ENCODE results near the gene PID1. TPM values are rescaled to one million over a fixed set of nuclear protein-coding genes. Genes with fewer than 3 reads are reported as not detected.

Gene PID1
- total RNA-seq, 6 experiments from 2014 or later = 28.5 to 95.4 (median 65.3) TPM

DNA sequence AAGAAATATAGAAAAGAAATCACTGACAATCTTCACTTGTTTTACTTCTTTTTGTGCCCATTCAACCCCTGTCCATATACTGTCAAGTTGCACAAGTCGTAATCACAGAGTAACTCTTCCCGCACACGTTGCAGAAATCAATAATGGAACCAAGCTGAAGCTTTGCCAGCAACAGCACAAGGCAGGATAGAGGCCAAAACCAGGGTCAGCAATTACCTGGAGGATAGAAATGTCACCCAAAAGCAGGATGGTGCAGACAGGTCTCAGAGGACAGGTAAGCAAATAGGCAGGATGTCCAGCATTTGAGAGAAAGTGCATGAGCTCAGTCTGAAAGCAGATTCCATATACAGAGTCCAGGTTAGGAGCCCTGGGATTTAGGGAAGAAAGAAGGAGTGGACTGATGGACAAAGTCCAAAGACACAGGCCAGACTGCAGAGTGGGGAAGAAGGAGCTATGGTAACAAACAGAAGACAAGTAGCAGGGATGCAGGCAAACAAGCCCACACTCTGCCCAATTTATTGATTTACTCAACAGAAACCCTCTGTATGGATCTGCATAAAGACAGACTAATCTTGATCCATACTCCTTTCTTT lies 52.7 kb downstream of the PID1 start:
- H3K27me3 ChIP-seq = no peaks in the 10 kb centered on the region
- no peaks in the 10 kb centered on the region for H3K36me3 ChIP-seq
- no peak for TF ChIP-seq POLR2A (IDR thresholded peaks at IDR 0.05)
- TF ChIP-seq, protein P1, sequence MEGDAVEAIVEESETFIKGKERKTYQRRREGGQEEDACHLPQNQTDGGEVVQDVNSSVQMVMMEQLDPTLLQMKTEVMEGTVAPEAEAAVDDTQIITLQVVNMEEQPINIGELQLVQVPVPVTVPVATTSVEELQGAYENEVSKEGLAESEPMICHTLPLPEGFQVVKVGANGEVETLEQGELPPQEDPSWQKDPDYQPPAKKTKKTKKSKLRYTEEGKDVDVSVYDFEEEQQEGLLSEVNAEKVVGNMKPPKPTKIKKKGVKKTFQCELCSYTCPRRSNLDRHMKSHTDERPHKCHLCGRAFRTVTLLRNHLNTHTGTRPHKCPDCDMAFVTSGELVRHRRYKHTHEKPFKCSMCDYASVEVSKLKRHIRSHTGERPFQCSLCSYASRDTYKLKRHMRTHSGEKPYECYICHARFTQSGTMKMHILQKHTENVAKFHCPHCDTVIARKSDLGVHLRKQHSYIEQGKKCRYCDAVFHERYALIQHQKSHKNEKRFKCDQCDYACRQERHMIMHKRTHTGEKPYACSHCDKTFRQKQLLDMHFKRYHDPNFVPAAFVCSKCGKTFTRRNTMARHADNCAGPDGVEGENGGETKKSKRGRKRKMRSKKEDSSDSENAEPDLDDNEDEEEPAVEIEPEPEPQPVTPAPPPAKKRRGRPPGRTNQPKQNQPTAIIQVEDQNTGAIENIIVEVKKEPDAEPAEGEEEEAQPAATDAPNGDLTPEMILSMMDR (IDR thresholded peaks at IDR 0.05) = no peak
- WGBS (ENCODE audit: insufficient coverage, low coverage, low lambda C conversion rate, missing lambda C conversion rate) = 5% methylated on average over 3 of the region's 3 CpGs
- peak overlapping the region in 2 of 3 donors; percentile 52 to 56 for H3K27ac ChIP-seq
- ATAC-seq (peak; percentile 85 to 93 (median 88)), DNase-seq (peak in 1 of 3 donors; percentile 73)
- no peaks in the 10 kb centered on the region for H3K9me3 ChIP-seq
- intact Hi-C loops (cut with DNase I) = no loop called here
- peaks cover 0 to 22% (median 6%) of the 10 kb centered on the region in 4 donors for H3K4me1 ChIP-seq
- no peak overlapping the region for H3K4me3 ChIP-seq

DNA sequence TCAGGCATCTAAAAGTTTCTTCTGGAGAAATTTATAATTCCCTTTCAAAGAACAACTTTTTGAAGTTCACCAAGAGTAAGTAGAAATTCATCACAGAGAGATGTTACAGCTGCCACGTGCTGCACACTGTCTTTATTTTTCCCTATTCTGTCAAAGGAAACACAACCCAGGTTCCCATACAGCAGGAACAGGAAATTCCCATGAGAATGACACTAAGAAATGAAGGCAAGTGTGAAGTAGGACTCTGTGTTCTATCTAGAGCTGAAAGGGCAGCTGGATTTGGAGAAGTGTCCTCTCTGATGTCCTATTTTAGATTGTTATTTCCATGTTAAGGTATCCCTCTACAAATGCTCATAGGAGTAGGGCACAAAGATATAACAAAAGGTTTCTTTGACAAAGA lies 58.8 kb downstream of the PID1 start:
- WGBS (ENCODE audit: insufficient coverage, low coverage, low lambda C conversion rate, missing lambda C conversion rate) = 0% methylated on average over 1 of the region's 1 CpG

DNA sequence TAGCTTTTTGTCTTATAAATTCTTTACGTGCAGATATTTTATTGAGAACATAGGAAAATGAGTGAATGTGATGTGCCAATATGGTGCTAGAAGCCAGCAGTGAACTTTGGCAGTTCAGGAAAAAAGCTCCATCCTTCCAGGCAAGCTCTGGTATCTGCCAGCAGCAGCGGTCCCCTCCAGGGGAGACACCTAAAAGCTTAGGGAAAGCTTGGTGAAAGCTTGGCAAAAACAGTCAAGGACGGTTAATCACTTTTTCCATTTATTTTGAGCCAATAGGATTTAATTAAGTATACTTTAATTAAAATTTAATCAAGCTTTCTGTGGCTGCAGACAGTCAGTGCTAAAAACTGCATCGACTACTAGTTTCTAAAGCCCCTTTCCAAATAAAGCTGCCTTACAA lies 60.4 kb downstream of the PID1 start:
- intact Hi-C loops (cut with DNase I) = no loop called here
- no peaks in the 10 kb centered on the region for H3K36me3 ChIP-seq
- no peak for TF ChIP-seq POLR2A (IDR thresholded peaks at IDR 0.05)
- TF ChIP-seq, protein P1 (IDR thresholded peaks at IDR 0.05) = no peak
- no peak overlapping the region for H3K27ac ChIP-seq
- no peak for DNase-seq
- H3K27me3 ChIP-seq = no peaks in the 10 kb centered on the region
- peaks cover 0 to 23% (median 11%) of the 10 kb centered on the region in 4 donors for H3K4me1 ChIP-seq
- 98% methylated on average over 4 of the region's 4 CpGs for WGBS (ENCODE audit: insufficient coverage, low coverage, low lambda C conversion rate, missing lambda C conversion rate)
- no peak overlapping the region for H3K4me3 ChIP-seq
- no peaks in the 10 kb centered on the region for H3K9me3 ChIP-seq
- no peak for ATAC-seq

More for the DNA sequence above, 58.8 kb downstream of the PID1 start:
- H3K4me3 ChIP-seq = no peak overlapping the region
- peaks cover 0 to 15% (median 3%) of the 10 kb centered on the region in 4 donors for H3K4me1 ChIP-seq
- ATAC-seq = peak in 2 of 4 donors; percentile 12 to 36
- no peaks in the 10 kb centered on the region for H3K36me3 ChIP-seq
- intact Hi-C loops (cut with DNase I) = no loop called here
- no peak for DNase-seq
- H3K27ac ChIP-seq = no peak overlapping the region
- no peaks in the 10 kb centered on the region for H3K9me3 ChIP-seq
- TF ChIP-seq POLR2A (IDR thresholded peaks at IDR 0.05) = no peak
- TF ChIP-seq, protein P1 (IDR thresholded peaks at IDR 0.05) = no peak
- H3K27me3 ChIP-seq = no peaks in the 10 kb centered on the region

DNA sequence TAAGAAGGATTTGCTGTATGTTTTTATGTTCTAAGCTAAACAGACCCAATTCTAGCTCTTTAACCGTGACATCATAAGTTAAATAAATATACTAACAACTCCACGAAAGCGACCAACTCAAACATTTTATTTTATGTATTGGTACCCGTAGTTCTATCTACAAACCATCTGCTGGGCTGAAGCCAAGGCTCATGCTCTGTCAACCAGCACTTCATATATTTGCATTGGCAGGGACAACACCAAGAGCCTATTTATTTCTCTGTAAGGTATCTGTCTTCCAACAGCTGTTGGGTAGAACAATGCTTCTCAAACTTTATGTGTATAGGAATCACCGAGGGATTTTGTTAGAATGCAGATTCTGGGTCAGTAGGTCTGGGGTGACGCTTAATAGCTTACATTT lies 64.5 kb downstream of the PID1 start:
- Histone ChIP-seq H3K27ac (peak overlapping the region in 2 of 3 donors; percentile 38 to 76), H3K4me1 (peaks cover 0 to 36% (median 15%) of the 10 kb centered on the region in 4 donors), H3K27me3 (no peaks in the 10 kb centered on the region), H3K36me3 (no peaks in the 10 kb centered on the region), H3K9me3 (no peaks in the 10 kb centered on the region), H3K4me3 (no peak overlapping the region)
- 30% methylated on average over 6 of the region's 6 CpGs for WGBS (ENCODE audit: insufficient coverage, low coverage, low lambda C conversion rate, missing lambda C conversion rate)
- DNase-seq (peak; percentile 50 to 73 (median 56)), ATAC-seq (peak; percentile 80 to 94 (median 88))
- intact Hi-C loops (cut with DNase I) = no loop called here
- TF ChIP-seq POLR2A (IDR thresholded peaks at IDR 0.05) = no peak
- TF ChIP-seq, protein P1 (IDR thresholded peaks at IDR 0.05) = no peak

All from right lobe of liver (tissue), 6 donors.